GM12801 (cell line): ENCODE data around the gene SNTG2.

Experiments used
- CTCF ChIP-seq: IDR thresholded peaks from one replicate; pipeline ENCODE4 v1.5.1; 2011; ENCODE audit warnings: control low read depth; ENCODE audit not compliant: insufficient read length; ENCODE audit errors: extremely low read depth

SNTG2 gene

GRCh38 chr2:1262609-1263008 is 312.0 kb downstream of the SNTG2 start:
- no peak for TF ChIP-seq CTCF

GRCh38 chr2:1265454-1265853 is 314.8 kb downstream of the SNTG2 start:
- no peak for TF ChIP-seq CTCF

- no peak for TF ChIP-seq CTCF
Measured at GRCh38 chr2:1266351-1266750, 315.7 kb downstream of the SNTG2 start.

GRCh38 chr2:1268034-1268433 is 317.4 kb downstream of the SNTG2 start:
- no peak for TF ChIP-seq CTCF

- no peak for TF ChIP-seq CTCF
Measured at GRCh38 chr2:1269812-1270211, 319.2 kb downstream of the SNTG2 start.

GRCh38 chr2:1272835-1273234 is 322.2 kb downstream of the SNTG2 start:
- TF ChIP-seq CTCF = no peak

GRCh38 chr2:1277634-1278033 is 327.0 kb downstream of the SNTG2 start:
- no peak for TF ChIP-seq CTCF

GRCh38 chr2:1278125-1278524 is 327.5 kb downstream of the SNTG2 start:
- TF ChIP-seq CTCF = no peak
